Fibroblast of the aortic adventitia (primary cell): ENCODE data around the gene OR10G7. TPM values are rescaled to one million over a fixed set of nuclear protein-coding genes. Genes with fewer than 3 reads are reported as not detected.

ENCODE experiments used
- DNase-seq: peaks from one replicate; pipeline ENCODE4 v3.0.0-alpha.2; 2010; ENCODE audit warnings: low read depth
- H3K4me3 ChIP-seq: 2 replicates; pipeline ENCODE4 v1.5.1; 2011; ENCODE audit warnings: low read depth, mild to moderate bottlenecking, control low read depth, low read length, moderate library complexity
- CTCF ChIP-seq: IDR thresholded peaks from 2 replicates; pipeline ENCODE4 v1.5.1; 2011; ENCODE audit warnings: mild to moderate bottlenecking, low read length, control low read depth, inconsistent platforms; ENCODE audit not compliant: insufficient read depth
- total RNA-seq: library from RNA; depleted of rRNA; stranded (reverse); fragments of >200 nt; gene quantifications from 2 replicates; pipeline ENCODE4 v1.2.3, GENCODE V29; 2012; ENCODE audit warnings: low replicate concordance

OR10G7 gene
- total RNA-seq, 1 donor = not detected

- no peak for TF ChIP-seq CTCF
- no peak for DNase-seq
- H3K4me3 ChIP-seq = no peak within 1 kb of the TSS
These were observed 46.0 kb downstream of the OR10G7 start, which contains the start of gene OR10G6 for GRCh38 chr11:123995119-123995518. Gene OR10G6, minus strand, starts transcription at chr11:123995161. Its CDS starts 0 bp downstream, at chr11:123995161.

Other genes starting within 250 kb of the OR10G7 start
- not detected in 2 replicates for gene OR6M1, start 235.0 kb downstream of the OR10G7 start, total RNA-seq
- gene TMEM225, start 155.7 kb downstream of the OR10G7 start, total RNA-seq = not detected in 2 replicates
- 0.09 and 0.25 TPM in 2 replicates for gene OR8D4, start 139.2 kb downstream of the OR10G7 start, total RNA-seq
- not detected in 2 replicates for gene OR4D5, start 101.7 kb downstream of the OR10G7 start, total RNA-seq
- not detected in 2 replicates for gene OR6T1, start 97.5 kb downstream of the OR10G7 start, total RNA-seq
- not detected in 2 replicates for gene OR10S1, start 63.5 kb downstream of the OR10G7 start, total RNA-seq
- not detected in 2 replicates for gene OR10G6, start 46.2 kb downstream of the OR10G7 start, total RNA-seq
- gene OR10G4, start 28.3 kb downstream of the OR10G7 start, total RNA-seq = not detected in 2 replicates
- gene OR10G9, start 18.3 kb downstream of the OR10G7 start, total RNA-seq = not detected in 2 replicates
- not detected in 2 replicates for gene OR10G8, start 14.5 kb downstream of the OR10G7 start, total RNA-seq
- gene VWA5A, start 74.1 kb upstream of the OR10G7 start, total RNA-seq = 20.5 and 28.4 TPM in 2 replicates
- not detected in 2 replicates for gene OR10D3, start 142.0 kb upstream of the OR10G7 start, total RNA-seq
- gene OR8G1, start 199.8 kb upstream of the OR10G7 start, total RNA-seq = not detected in 2 replicates
- not detected in 2 replicates for gene OR8G5, start 215.1 kb upstream of the OR10G7 start, total RNA-seq